Trophoblast cell (in vitro differentiated cells and primary cell): ENCODE results near the gene TRMO.
A peak's percentile ranks its signal among the peaks of the same experiment; 100 is the strongest.

Experiments
- DNase-seq, 2 donors: peaks; one replicate each; pipeline ENCODE4 v3.0.0-alpha.2; 2016
- H2AFZ ChIP-seq: 2 replicates; pipeline ENCODE4 v1.6.1; 2013; ENCODE audit warnings: low read length, moderate library complexity, mild to moderate bottlenecking; ENCODE audit not compliant: insufficient read depth, poor library complexity
- H2AK5ac ChIP-seq: 2 replicates; pipeline ENCODE4 v1.6.1; 2013; ENCODE audit warnings: mild to moderate bottlenecking, low read length
- H2BK120ac ChIP-seq: 2 replicates; pipeline ENCODE4 v1.6.1; 2013; ENCODE audit warnings: low read length, mild to moderate bottlenecking, moderate library complexity; ENCODE audit not compliant: insufficient read depth, poor library complexity
- H2BK12ac ChIP-seq: 2 replicates; pipeline ENCODE4 v1.6.1; 2013; ENCODE audit warnings: mild to moderate bottlenecking, low read length, moderate library complexity
- H2BK5ac ChIP-seq: 2 replicates; pipeline ENCODE4 v1.6.1; 2013; ENCODE audit warnings: low read length, low read depth, moderate library complexity, mild to moderate bottlenecking; ENCODE audit not compliant: poor library complexity
- H3K14ac ChIP-seq: 2 replicates; pipeline ENCODE4 v1.6.1; 2013; ENCODE audit warnings: mild to moderate bottlenecking, low read length
- H3K18ac ChIP-seq: 2 replicates; pipeline ENCODE4 v1.6.1; 2013; ENCODE audit warnings: mild to moderate bottlenecking, low read length
- H3K23ac ChIP-seq: 2 replicates; pipeline ENCODE4 v1.6.1; 2013; ENCODE audit warnings: low read length
- H3K27ac ChIP-seq: 2 replicates; pipeline ENCODE4 v1.5.1; 2013; ENCODE audit warnings: low read depth, mild to moderate bottlenecking, inconsistent platforms, low read length, moderate library complexity
- H3K27me3 ChIP-seq: 2 replicates; pipeline ENCODE4 v1.6.1; 2013; ENCODE audit warnings: inconsistent platforms, mild to moderate bottlenecking, low read length, moderate library complexity; ENCODE audit not compliant: insufficient read depth
- H3K36me3 ChIP-seq, 2 experiments: 1 replicate in 1 of 2; 2 replicates in 1 of 2; pipeline ENCODE4 v1.6.1; 2013; ENCODE audit warnings: low read length in 2 of 2, mild to moderate bottlenecking in 2 of 2, moderate library complexity in 1 of 2; ENCODE audit not compliant: insufficient read depth in 2 of 2, control insufficient read depth in 1 of 2
- H3K4ac ChIP-seq: 2 replicates; pipeline ENCODE4 v1.6.1; 2013; ENCODE audit warnings: low read depth, mild to moderate bottlenecking, low read length, moderate library complexity
- H3K4me1 ChIP-seq, 2 experiments: 1 replicate in 1 of 2; 2 replicates in 1 of 2; pipeline ENCODE4 v1.6.1; 2013; ENCODE audit warnings: low read length in 2 of 2, mild to moderate bottlenecking in 2 of 2, moderate library complexity in 1 of 2; ENCODE audit not compliant: insufficient read depth in 2 of 2, control insufficient read depth in 1 of 2
- H3K4me2 ChIP-seq: 2 replicates; pipeline ENCODE4 v1.6.1; 2013; ENCODE audit warnings: inconsistent platforms, mild to moderate bottlenecking, low read length, moderate library complexity
- H3K4me3 ChIP-seq: 2 replicates; pipeline ENCODE4 v1.5.1; 2013; ENCODE audit warnings: mild to moderate bottlenecking, low read depth, low read length, inconsistent platforms
- H3K79me1 ChIP-seq: one replicate; pipeline ENCODE4 v1.6.1; 2013; ENCODE audit warnings: low read length
- H3K79me2 ChIP-seq: 2 replicates; pipeline ENCODE4 v1.6.1; 2013; ENCODE audit warnings: low read length, mild to moderate bottlenecking; ENCODE audit not compliant: control insufficient read depth, insufficient read depth, poor library complexity
- H3K9ac ChIP-seq: 2 replicates; pipeline ENCODE4 v1.6.1; 2013; ENCODE audit warnings: mild to moderate bottlenecking, low read length
- H3K9me3 ChIP-seq: 2 replicates; pipeline ENCODE4 v1.6.1; 2013; ENCODE audit warnings: low read depth, mild to moderate bottlenecking, control low read depth, inconsistent platforms, low read length; ENCODE audit not compliant: insufficient read depth
- H4K12ac ChIP-seq: 2 replicates; pipeline ENCODE4 v1.6.1; 2013; ENCODE audit warnings: low read depth, mild to moderate bottlenecking, low read length, moderate library complexity
- H4K8ac ChIP-seq: 2 replicates; pipeline ENCODE4 v1.6.1; 2013; ENCODE audit warnings: low read depth, mild to moderate bottlenecking, low read length, moderate library complexity
- H4K91ac ChIP-seq: one replicate; pipeline ENCODE4 v1.6.1; 2013; ENCODE audit warnings: low read depth, mild to moderate bottlenecking, low read length, moderate library complexity
- WGBS: extraction: QIAGEN DNeasy Blood & Tissue Kit; methylation state at CpG from one replicate; pipeline ENCODE4 v1.1.7; 2013; ENCODE audit warnings: missing lambda C conversion rate; ENCODE audit not compliant: insufficient read length, insufficient coverage; ENCODE audit errors: extremely low coverage; 5-methylcytosine and 5-hydroxymethylcytosine counted together

TRMO gene

GRCh38 chr9:97889941-97890887, 32.1 kb downstream of the TRMO start:
- no CpG with 5 or more reads among the region's 9 CpGs for WGBS
- Histone ChIP-seq H3K4me2 (no peak overlapping the region), H3K23ac (no peak overlapping the region)

GRCh38 chr9:97880336-97880735, 42.0 kb downstream of the TRMO start:
- no peak overlapping the region for H2AK5ac ChIP-seq

More at GRCh38 chr9:97889941-97890887, 32.1 kb downstream of the TRMO start:
- H3K27me3 ChIP-seq, result no peaks in the 10 kb centered on the region
- H3K9ac ChIP-seq, result no peak overlapping the region
- H4K12ac ChIP-seq, result no peak overlapping the region
- no peak overlapping the region for H3K14ac ChIP-seq
- no peak overlapping the region for H2AK5ac ChIP-seq
- no peak overlapping the region for H4K91ac ChIP-seq
- H3K36me3 ChIP-seq, result no peaks in the 10 kb centered on the region
- H3K9me3 ChIP-seq, result no peaks in the 10 kb centered on the region
- H3K79me1 ChIP-seq, result no peaks in the 10 kb centered on the region
- H2BK12ac ChIP-seq, result no peak overlapping the region
- peak; percentile 16 to 43 for DNase-seq
- H3K4me3 ChIP-seq, result no peak overlapping the region
- no peak overlapping the region for H3K27ac ChIP-seq
- H2BK5ac ChIP-seq, result no peak overlapping the region
- H3K79me2 ChIP-seq, result no peaks in the 10 kb centered on the region
- no peak overlapping the region for H2BK120ac ChIP-seq
- no peak overlapping the region for H3K4ac ChIP-seq
- no peaks in the 10 kb centered on the region for H3K4me1 ChIP-seq
- no peak overlapping the region for H3K18ac ChIP-seq
- H2AFZ ChIP-seq, result no peak overlapping the region
- H4K8ac ChIP-seq, result no peak overlapping the region

GRCh38 chr9:97876061-97876460, 46.2 kb downstream of the TRMO start:
- Histone ChIP-seq H4K91ac (no peak overlapping the region), H3K36me3 (no peaks in the 10 kb centered on the region), H3K79me2 (no peaks in the 10 kb centered on the region), H3K23ac (peak overlapping the region; percentile 21), H3K27ac (no peak overlapping the region), H2AFZ (no peak overlapping the region), H3K4me1 (peaks cover 0 to 4% of the 10 kb centered on the region in 2 experiments), H3K79me1 (no peaks in the 10 kb centered on the region), H4K12ac (no peak overlapping the region), H3K9ac (no peak overlapping the region), H2BK120ac (no peak overlapping the region), H3K4me3 (no peak overlapping the region), H3K14ac (no peak overlapping the region), H4K8ac (no peak overlapping the region), H2BK5ac (no peak overlapping the region), H2AK5ac (no peak overlapping the region), H2BK12ac (no peak overlapping the region), H3K4ac (no peak overlapping the region), H3K9me3 (no peaks in the 10 kb centered on the region), H3K18ac (no peak overlapping the region), H3K4me2 (no peak overlapping the region), H3K27me3 (no peaks in the 10 kb centered on the region)
- WGBS, result no CpG with 5 or more reads among the region's 3 CpGs
- no peak for DNase-seq

More at GRCh38 chr9:97880336-97880735, 42.0 kb downstream of the TRMO start:
- Histone ChIP-seq H4K8ac (no peak overlapping the region), H3K79me1 (no peaks in the 10 kb centered on the region), H2BK5ac (no peak overlapping the region), H3K4me3 (no peak overlapping the region), H4K12ac (no peak overlapping the region), H2BK12ac (no peak overlapping the region), H3K4me1 (peaks cover 0 to 4% of the 10 kb centered on the region in 2 experiments), H2AFZ (no peak overlapping the region), H2BK120ac (no peak overlapping the region), H3K27ac (no peak overlapping the region), H3K27me3 (no peaks in the 10 kb centered on the region), H3K23ac (no peak overlapping the region), H3K14ac (no peak overlapping the region), H3K4ac (no peak overlapping the region), H3K79me2 (no peaks in the 10 kb centered on the region), H3K18ac (no peak overlapping the region), H3K9me3 (no peaks in the 10 kb centered on the region), H4K91ac (no peak overlapping the region), H3K9ac (no peak overlapping the region), H3K4me2 (no peak overlapping the region), H3K36me3 (no peaks in the 10 kb centered on the region)
- no peak for DNase-seq
- WGBS, result no CpG with 5 or more reads among the region's 4 CpGs

- Histone ChIP-seq H2BK12ac (no peak overlapping the region), H3K4ac (no peak overlapping the region), H3K36me3 (no peaks in the 10 kb centered on the region), H4K91ac (no peak overlapping the region), H3K79me1 (no peaks in the 10 kb centered on the region), H3K14ac (no peak overlapping the region), H2BK5ac (no peak overlapping the region), H3K4me3 (no peak overlapping the region), H4K12ac (no peak overlapping the region), H3K79me2 (no peaks in the 10 kb centered on the region), H3K4me1 (peaks cover 0 to 4% of the 10 kb centered on the region in 2 experiments), H3K9ac (no peak overlapping the region), H2AK5ac (no peak overlapping the region), H3K27ac (no peak overlapping the region), H3K18ac (no peak overlapping the region), H3K4me2 (no peak overlapping the region), H2BK120ac (no peak overlapping the region), H2AFZ (no peak overlapping the region), H3K9me3 (no peaks in the 10 kb centered on the region), H3K27me3 (no peaks in the 10 kb centered on the region), H4K8ac (no peak overlapping the region), H3K23ac (no peak overlapping the region)
- DNase-seq, result no peak
- WGBS, result no CpG with 5 or more reads among the region's 5 CpGs
Observed at GRCh38 chr9:97875111-97875510, 47.2 kb downstream of the TRMO start.
